22Rv1 (cell line): ENCODE data around the gene TXK.

Experiments used
- ZFX ChIP-seq: fragments of 450-650 bp; IDR thresholded peaks from 2 replicates; pipeline ENCODE4 v1.6.1; 2017; ENCODE audit warnings: antibody characterized with exemption, borderline replicate concordance
- TF ChIP-seq, protein P1 (sequence below): fragments of 450-650 bp; IDR thresholded peaks from 2 replicates; pipeline ENCODE4 v1.5.1; 2017; ENCODE audit warnings: mild to moderate bottlenecking

GRCh38 chr4:48047896-48048295 is 86.2 kb downstream of the TXK start:
- TF ChIP-seq, protein P1, sequence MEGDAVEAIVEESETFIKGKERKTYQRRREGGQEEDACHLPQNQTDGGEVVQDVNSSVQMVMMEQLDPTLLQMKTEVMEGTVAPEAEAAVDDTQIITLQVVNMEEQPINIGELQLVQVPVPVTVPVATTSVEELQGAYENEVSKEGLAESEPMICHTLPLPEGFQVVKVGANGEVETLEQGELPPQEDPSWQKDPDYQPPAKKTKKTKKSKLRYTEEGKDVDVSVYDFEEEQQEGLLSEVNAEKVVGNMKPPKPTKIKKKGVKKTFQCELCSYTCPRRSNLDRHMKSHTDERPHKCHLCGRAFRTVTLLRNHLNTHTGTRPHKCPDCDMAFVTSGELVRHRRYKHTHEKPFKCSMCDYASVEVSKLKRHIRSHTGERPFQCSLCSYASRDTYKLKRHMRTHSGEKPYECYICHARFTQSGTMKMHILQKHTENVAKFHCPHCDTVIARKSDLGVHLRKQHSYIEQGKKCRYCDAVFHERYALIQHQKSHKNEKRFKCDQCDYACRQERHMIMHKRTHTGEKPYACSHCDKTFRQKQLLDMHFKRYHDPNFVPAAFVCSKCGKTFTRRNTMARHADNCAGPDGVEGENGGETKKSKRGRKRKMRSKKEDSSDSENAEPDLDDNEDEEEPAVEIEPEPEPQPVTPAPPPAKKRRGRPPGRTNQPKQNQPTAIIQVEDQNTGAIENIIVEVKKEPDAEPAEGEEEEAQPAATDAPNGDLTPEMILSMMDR, result no peak
- TF ChIP-seq ZFX, result no peak
